ENCODE measurements around the gene CTDP1. TPM values are rescaled to one million over a fixed set of nuclear protein-coding genes. Genes with fewer than 3 reads are reported as not detected.

Gene CTDP1
- total RNA-seq, 2 experiments from 2014 or later, result 11.9 to 15.4 TPM

DNA sequence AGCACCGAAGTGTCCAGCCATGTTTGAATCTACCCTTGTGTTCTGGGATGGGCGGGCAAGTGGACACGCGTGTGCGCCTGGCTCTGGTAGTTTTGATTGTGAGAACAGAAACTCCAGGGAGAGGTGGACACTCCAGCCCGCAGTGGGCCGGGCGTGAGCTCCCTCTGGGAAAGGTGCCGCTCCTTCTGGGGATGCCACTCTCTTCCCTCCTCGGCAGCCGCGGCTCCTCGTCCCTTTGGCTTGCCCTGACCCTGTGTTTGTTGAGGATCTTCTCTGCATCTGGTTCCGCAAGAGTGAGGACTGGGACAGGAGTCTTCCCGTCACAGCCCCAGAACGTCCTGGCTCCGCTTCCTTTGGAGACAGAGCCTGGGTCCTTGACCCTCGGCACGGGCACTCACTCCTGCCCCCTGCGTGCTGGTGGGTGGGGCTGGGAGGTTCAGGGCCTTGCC is 1.3 kb downstream of the CTDP1 start:
- TF ChIP-seq, protein P1, sequence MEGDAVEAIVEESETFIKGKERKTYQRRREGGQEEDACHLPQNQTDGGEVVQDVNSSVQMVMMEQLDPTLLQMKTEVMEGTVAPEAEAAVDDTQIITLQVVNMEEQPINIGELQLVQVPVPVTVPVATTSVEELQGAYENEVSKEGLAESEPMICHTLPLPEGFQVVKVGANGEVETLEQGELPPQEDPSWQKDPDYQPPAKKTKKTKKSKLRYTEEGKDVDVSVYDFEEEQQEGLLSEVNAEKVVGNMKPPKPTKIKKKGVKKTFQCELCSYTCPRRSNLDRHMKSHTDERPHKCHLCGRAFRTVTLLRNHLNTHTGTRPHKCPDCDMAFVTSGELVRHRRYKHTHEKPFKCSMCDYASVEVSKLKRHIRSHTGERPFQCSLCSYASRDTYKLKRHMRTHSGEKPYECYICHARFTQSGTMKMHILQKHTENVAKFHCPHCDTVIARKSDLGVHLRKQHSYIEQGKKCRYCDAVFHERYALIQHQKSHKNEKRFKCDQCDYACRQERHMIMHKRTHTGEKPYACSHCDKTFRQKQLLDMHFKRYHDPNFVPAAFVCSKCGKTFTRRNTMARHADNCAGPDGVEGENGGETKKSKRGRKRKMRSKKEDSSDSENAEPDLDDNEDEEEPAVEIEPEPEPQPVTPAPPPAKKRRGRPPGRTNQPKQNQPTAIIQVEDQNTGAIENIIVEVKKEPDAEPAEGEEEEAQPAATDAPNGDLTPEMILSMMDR (conservative IDR thresholded peaks at IDR 0.05; ENCODE audit: low read length), result no peak
- TF ChIP-seq EZH2phosphoT487 (IDR thresholded peaks at IDR 0.05; ENCODE audit: borderline replicate concordance, low read depth, low read length), result no peak
- Histone ChIP-seq H3K4me2 (ENCODE audit: low read length) (peak overlapping the region; percentile 90), H4K20me1 (ENCODE audit: insufficient read depth, low read length) (no peaks in the 10 kb centered on the region; the same call in 1 of the 2 replicates), H3K4me1 (ENCODE audit: insufficient read depth, low read length, poor library complexity, severe bottlenecking) (peaks cover 26% of the 10 kb centered on the region), H3K4me3 (ENCODE audit: low read depth, low read length, poor library complexity, severe bottlenecking) (peak overlapping the region; percentile 80), H3K79me2 (ENCODE audit: insufficient read depth, low read depth, low read length) (peaks cover 47% of the 10 kb centered on the region; the same call in 1 of the 2 replicates), H3K9me3 (ENCODE audit: low read length) (no peaks in the 10 kb centered on the region), H3K9me2 (ENCODE audit: insufficient read depth, low read length) (no peaks in the 10 kb centered on the region), H3K36me3 (ENCODE audit: insufficient read depth, low read length) (peaks cover 16% of the 10 kb centered on the region), H2AFZ (ENCODE audit: low read length) (no peak overlapping the region), H3K27ac (ENCODE audit: low read depth, low read length, poor library complexity, severe bottlenecking) (no peak overlapping the region)
- no TSS peak for BruUV-seq (replicated peaks)
- ChIA-PET CTCF (ENCODE audit: unreplicated experiment) (no interaction called here), POLR2A (interaction anchor here (0.7 kb wide), 1 partner anchor 266 kb away, joined by 3 read pairs; no protein-coding TSS in a partner anchor)
- no peak for DNase-seq (ENCODE audit: low spot score)
- intact Hi-C loops (cut with micrococcal nuclease; ENCODE audit: unreplicated experiment), result no loop called here

DNA sequence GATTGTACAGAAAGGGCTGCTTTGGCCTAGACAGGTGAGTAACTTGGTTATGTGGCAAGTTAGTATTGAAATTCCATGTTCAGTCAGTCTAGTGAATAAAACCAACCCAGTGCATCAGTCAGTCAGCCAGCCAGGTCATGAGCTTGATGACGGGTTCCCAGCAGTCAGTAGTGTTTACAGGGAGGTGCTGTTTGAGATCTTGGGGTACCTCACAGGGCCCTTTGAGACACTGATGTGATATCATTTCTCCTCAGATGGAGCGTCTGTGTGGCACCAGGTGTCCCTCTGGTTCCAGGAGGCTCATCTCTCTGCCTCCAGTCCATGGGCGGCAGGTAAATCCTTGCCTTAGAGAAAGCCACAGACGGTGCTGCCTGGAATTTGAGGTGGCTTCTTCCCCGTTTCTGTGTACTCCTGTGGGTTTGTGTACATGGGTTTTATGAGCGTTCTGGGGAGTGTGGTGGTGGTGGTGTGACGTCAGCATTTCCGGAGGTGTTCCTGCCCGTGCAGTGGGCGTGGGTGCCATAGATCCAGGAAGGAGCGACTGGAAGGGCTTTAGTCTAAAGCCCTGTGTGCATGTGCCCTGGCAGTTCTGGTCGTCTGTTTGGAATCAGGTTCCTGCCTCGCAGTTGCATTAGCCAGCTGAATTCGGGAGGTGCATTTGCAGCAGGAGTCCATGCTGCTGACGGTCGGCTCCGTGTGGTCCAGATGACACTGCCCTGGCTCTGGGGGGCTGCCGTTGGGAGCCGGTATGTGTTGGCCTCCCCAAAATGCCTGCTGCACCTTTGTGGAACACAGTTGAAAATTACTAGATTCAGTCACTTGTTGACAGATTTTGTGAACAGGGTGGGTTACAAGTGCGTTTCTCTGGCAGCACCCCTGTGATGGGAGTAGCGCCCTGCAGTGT is 2.1 kb downstream of the CTDP1 start:
- Histone ChIP-seq H3K9me2 (ENCODE audit: insufficient read depth, low read length) (no peaks in the 10 kb centered on the region), H3K4me2 (ENCODE audit: low read length) (peak overlapping the region; percentile 90; the same call in 1 of the 2 replicates), H3K4me1 (ENCODE audit: insufficient read depth, low read length, poor library complexity, severe bottlenecking) (peaks cover 26% of the 10 kb centered on the region), H3K27ac (ENCODE audit: low read depth, low read length, poor library complexity, severe bottlenecking) (no peak overlapping the region), H3K4me3 (ENCODE audit: low read depth, low read length, poor library complexity, severe bottlenecking) (no peak overlapping the region), H2AFZ (ENCODE audit: low read length) (no peak overlapping the region), H4K20me1 (ENCODE audit: insufficient read depth, low read length) (no peaks in the 10 kb centered on the region; the same call in 1 of the 2 replicates), H3K36me3 (ENCODE audit: insufficient read depth, low read length) (peaks cover 8% of the 10 kb centered on the region), H3K9me3 (ENCODE audit: low read length) (no peaks in the 10 kb centered on the region), H3K79me2 (ENCODE audit: insufficient read depth, low read depth, low read length) (peaks cover 50% of the 10 kb centered on the region; the same call in 1 of the 2 replicates)
- ChIA-PET POLR2A (no interaction called here), CTCF (ENCODE audit: unreplicated experiment) (no interaction called here)
- BruUV-seq (replicated peaks), result no TSS peak
- DNase-seq (ENCODE audit: low spot score), result no peak
- intact Hi-C loops (cut with micrococcal nuclease; ENCODE audit: unreplicated experiment), result no loop called here
- TF ChIP-seq, protein P1 (conservative IDR thresholded peaks at IDR 0.05; ENCODE audit: low read length), result no peak

DNA sequence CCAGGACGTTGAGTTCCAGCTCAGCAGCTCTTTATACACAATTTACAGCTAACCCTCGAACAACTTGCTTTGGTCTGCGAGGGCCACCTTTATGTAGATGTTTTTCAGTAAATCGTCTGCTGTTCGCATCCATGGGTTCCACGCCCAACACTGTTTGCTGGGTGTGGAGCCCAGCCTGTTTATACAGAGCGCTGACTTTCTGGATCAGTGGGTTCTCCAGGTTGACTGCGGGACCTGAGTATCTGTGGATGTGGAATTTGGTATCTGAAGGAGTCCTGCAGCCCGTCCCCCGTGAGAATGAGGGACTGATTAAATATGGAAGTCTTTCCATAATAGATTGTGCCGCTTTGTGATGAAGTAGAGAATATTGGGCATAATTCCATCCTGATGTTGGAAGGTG is 2.9 kb downstream of the CTDP1 start:
- CTCF ChIA-PET (ENCODE audit: unreplicated experiment), result no interaction called here
- H4K20me1 ChIP-seq (ENCODE audit: insufficient read depth, low read length), result no peaks in the 10 kb centered on the region; the same call in 1 of the 2 replicates

More for the DNA sequence above, 2.9 kb downstream of the CTDP1 start:
- Histone ChIP-seq H2AFZ (ENCODE audit: low read length) (no peak overlapping the region), H3K79me2 (ENCODE audit: insufficient read depth, low read depth, low read length) (peaks cover 50% of the 10 kb centered on the region; the same call in 1 of the 2 replicates), H3K4me3 (ENCODE audit: low read depth, low read length, poor library complexity, severe bottlenecking) (no peak overlapping the region), H3K9me2 (ENCODE audit: insufficient read depth, low read length) (no peaks in the 10 kb centered on the region), H3K9me3 (ENCODE audit: low read length) (no peaks in the 10 kb centered on the region), H3K4me2 (ENCODE audit: low read length) (no peak overlapping the region), H3K27ac (ENCODE audit: low read depth, low read length, poor library complexity, severe bottlenecking) (no peak overlapping the region), H3K36me3 (ENCODE audit: insufficient read depth, low read length) (peaks cover under 1% of the 10 kb centered on the region; the same call in 1 of the 2 replicates), H3K4me1 (ENCODE audit: insufficient read depth, low read length, poor library complexity, severe bottlenecking) (peaks cover 19% of the 10 kb centered on the region)
- DNase-seq (ENCODE audit: low spot score), result no peak
- intact Hi-C loops (cut with micrococcal nuclease; ENCODE audit: unreplicated experiment), result no loop called here
- no TSS peak for BruUV-seq (replicated peaks)
- POLR2A ChIA-PET, result no interaction called here
- TF ChIP-seq EZH2phosphoT487 (IDR thresholded peaks at IDR 0.05; ENCODE audit: borderline replicate concordance, low read depth, low read length), result no peak
- TF ChIP-seq, protein P1 (conservative IDR thresholded peaks at IDR 0.05; ENCODE audit: low read length), result no peak
